ENCODE data around the gene NAPA.
"Not testable (repeated sequence)": the region's sequence is repeated elsewhere in the genome, so short reads cannot be mapped to it uniquely, and the experiment has no call there.

The NAPA gene

DNA sequence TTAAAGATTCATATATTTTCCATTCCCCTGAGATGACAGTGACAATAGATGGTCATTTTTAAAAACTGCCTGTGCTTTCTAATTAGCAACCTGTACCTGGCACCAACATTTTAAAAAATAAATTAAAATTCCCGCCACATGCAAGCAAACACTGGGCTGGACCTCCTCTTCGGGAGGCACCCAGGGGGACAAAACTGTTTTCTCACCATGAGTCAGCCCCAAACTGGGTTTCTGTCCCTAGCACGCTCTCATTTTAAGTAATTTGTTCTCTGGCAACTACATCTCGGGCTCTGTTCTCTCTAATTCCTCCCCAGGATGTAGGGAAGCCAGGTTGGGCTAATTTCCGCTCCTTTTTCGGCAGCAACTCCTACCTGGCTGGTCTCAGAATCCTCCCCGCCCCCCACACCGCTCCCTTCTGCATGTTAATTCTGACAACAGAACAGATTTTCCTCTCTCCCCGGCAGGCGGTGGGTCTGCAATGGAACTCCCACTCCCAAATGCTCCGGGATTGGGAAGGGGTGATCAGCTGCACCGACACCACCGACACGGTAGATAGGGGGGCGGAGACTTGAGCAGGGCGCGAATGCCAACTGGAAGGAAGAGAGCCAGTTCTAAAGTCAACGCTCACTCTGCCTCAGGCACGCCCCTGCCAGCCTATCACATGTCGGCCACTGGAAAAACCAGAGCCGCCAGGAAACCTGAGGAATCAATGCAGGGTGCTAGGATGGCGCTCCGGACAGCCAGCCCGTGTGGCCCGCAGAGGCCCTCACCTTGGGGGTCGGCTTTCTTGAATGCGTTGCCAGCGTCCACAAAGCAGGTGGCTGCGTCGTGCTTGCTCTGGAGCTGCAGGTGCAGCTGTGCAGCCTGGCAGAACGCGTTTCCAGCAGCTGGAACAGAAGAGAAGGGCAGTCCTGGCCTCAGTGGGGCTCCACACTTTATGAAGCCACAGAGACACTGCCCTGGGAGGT lies 14.7 kb downstream of the NAPA start:
- DNase-seq = no peak

- DNase-seq = no peak
Measured at GRCh38 chr19:47499371-47499770, 15.5 kb downstream of the NAPA start.

DNA sequence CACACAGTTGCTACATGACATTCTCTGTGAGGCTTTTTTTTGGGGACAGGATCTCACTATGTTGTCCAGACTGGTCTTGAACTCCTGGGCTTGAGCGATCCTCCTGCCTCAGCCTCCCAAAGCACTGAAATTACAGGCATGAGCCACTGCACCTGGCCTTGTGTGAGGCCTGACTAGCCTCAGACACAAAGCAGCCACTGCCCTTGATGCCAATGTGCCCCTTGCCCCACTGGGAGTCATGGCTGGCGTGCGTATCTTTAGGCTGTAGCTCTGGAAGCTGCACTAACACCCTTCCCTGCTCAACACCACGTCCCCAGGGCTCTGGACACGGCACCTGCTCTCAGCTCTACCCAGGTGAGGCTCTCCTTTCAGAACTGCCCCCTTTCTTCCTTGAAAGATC lies 16.3 kb downstream of the NAPA start:
- no peak for DNase-seq

DNA sequence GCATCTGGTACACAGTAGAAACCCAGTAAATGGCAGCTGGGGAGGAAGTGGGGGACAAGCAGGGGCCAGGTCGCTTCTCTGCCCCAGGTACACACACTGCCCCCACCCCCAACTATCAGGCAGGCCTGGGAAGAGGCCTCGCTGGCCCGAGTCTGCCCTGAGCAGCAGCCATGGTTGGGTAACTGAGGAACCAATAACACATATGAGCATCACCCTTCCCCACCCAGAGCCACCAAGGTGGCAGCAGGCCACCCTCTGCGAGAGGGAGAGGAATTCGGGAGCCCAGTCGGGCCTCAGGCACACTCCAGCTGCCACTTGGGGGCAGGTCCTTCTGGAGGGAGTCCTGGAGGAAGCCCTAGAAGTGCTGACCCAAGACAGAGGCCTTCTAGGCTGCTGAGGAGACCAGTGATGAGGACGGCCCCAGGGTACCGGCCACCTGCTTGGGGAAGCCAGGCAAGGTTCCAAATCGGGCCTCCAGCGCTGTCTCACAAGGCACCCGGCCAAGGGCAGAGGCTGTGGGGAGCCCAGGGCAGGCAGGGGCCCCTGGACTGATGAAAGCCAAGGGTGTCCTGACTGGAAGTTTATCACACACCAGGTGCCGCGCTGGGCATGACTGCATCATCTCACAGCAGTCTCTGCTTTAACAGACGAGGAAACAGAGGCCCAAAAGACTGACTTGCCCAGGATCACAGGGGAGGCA lies 16.9 kb downstream of the NAPA start:
- no peak for DNase-seq

DNA sequence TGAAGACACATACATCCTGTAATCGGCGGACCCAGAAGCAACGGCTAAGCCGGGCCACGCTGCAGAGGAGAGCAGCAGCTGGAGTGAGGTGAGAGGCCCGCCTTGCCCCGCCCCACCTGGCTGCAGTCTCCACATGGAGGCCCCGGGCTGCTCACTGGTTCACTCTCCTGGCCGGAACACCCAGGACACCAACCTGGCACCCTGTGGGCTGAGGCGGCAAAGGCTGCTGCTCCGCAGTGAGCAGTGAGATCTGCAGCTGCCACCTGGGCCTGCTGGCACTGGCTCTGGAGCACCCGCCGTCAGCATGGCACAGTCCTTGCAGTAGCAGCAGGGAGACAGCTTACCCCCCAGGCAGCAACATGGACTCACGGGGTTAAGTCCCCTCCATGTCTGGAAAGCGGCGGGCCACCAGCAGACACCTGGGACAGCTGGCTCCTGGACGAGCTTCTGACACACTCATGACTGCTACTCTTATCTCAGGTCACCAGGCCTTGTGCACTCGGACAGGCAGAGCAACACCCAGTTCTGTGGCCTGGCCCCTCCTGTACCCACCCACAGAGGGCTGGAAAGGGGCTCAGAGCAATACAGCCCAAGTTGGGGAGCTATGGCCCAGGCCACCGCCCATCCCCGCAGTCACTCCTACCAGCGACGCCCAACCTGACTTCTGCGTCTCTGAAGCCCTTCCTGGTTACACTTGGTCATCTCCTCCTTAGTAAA lies 17.7 kb downstream of the NAPA start:
- no peak for DNase-seq

DNA sequence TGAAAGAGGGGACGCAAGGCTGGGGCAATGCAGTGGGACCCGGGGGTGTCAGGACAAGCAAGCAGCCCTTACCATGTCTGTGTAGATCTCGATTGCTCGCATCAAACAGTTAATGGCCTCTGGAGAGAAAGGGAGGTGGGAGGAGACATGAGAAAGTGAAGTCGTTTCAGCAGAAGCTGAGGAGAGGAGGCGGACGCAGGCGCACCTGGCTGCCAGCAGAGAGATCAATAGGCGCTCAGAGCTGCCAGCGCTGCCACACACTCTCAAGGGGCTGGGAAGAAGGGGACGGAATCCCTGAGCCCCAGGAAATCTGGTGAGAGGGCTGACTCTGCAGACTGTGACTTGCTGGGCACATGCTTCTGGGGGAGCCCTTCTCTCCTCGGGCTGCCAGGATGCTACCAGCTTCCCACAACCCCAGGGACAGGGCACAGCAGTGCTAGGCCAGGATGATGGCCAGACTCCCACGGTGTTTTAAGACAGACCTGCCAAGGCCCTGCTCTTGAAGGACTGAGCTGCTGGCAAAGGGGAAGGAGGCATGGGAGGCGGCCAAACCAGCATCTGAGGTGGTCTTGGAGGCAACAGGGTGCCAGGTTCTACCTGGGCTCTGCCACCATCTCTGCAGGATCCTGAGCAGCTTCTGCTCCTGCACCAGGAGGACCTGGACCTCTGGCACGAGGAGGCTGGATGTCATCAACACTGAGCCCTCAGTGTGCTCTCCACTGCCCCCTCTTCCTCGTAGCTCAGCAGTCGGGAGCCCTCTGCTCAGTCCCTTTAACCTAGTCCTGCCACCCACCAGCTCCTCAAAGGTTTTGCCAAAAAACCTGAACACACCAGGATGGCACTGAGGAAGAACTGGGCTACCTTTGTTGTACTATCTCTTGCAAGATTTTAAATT lies 19.1 kb downstream of the NAPA start:
- DNase-seq = no peak

- DNase-seq = no peak
Measured at GRCh38 chr19:47494729-47495128, 20.1 kb downstream of the NAPA start.

- no peak for DNase-seq
Measured at GRCh38 chr19:47494211-47494547, 20.7 kb downstream of the NAPA start.

- DNase-seq = no peak
Measured at GRCh38 chr19:47493378-47494210, 21.3 kb downstream of the NAPA start.

GRCh38 chr19:47492571-47493377 lies 22.1 kb downstream of the NAPA start:
- DNase-seq = no peak

- no peak for DNase-seq
Measured at GRCh38 chr19:47492137-47492533, 22.7 kb downstream of the NAPA start.

DNA sequence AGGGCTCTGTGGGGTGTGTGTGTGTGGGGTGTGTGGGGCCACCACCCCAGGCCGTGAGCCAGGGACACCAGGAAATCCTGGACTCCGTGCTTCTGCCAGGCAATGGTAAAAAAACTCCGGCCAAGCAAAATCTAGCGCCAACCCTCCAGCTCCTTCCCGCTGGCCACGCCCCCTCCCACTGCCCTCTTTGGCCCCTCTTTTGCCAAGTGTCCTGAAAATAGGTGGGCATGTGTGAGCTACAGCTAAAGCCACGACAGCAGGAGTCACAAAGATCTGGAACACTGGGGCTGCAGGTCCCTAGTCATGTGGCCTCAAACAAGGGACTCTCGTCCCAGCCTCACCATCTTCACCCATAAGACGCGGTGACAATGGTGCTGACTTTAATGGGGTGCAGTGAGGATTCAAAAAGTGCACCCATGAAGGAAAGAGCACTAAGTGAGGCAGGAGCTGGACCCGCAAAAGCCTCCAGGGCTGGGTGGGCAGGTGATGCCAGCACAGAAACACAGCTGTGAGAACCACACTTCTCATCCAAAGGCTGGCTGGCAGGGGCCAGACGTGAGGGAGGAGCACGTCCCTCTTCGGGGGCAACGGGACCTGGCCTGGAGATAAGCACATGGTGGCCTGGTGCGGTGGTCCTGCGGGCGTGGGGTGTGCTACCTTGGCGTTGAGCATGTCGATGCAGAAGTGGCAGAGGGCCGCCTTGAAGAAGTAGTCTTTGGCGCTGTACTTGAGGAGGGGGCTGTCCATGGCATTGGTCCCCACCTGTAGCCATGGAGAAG lies 23.3 kb downstream of the NAPA start:
- no peak for DNase-seq

- no peak for DNase-seq
Measured at GRCh38 chr19:47490847-47491246, 24.0 kb downstream of the NAPA start.

DNA sequence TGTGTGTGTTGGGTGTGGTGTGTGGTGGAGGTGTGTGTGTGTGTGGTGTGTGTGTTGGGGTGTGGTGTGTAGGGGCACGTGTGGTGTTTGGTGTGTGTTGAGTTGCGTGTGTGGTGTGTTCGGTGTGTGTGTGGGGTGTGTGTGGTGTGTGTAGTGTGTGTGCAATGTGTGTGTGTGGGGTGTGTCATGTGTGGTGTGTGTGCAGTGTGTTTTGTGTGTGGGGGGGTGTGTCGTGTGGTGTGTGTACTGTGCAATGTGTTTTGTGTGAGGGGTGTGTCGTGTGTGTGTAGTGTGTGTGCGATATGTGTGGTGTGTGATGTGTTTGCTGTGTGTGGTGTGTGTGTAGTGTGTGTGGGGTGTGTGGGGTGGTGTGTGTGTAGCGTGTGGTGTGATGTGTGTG lies 24.8 kb downstream of the NAPA start:
- no peak for DNase-seq

DNA sequence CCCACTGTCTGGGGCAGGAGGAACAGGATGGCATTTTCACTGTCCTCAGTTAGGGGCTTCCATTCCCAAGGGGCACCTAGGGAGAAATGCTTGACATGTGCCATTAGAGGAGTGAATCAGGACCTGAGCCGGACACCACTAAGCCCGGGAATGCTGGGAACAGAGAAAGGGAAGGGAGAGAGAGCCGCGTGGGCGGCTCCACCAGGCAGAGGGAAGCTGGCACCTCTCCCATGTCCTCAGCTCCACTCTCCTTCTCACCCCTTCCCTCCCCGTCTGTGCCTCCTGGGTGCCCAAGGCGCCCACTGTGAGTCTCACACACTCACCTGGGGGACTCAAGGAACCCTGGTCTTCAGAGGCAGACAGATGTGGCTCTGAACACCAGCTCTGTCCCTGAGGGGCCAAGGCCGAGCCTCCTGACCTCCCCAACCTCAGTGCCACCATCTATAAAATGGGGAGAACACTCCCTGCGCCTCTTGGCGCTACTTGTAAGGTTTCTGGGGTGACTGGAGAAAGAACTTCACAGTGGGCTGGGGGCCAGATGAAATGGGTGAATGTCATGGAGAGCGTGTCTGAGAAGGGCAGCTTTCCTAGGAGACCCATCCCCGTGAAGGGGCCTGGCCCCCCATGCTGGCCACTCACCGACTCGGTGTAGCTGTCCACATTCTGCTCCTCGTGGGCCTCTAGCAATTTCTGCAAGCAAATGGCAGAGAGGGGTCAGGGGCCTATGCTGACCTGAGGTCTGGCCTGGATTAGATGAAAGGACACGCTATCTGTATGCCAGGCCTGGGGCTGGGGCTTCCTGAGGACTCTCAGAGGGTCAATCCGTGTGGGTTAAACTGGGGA lies 25.6 kb downstream of the NAPA start:
- DNase-seq = no peak

GRCh38 chr19:47487551-47488515 lies 27.0 kb downstream of the NAPA start:
- DNase-seq = no peak

- DNase-seq = no peak
Measured at GRCh38 chr19:47486900-47487299, 28.0 kb downstream of the NAPA start.

GRCh38 chr19:47486220-47486619 lies 28.6 kb downstream of the NAPA start:
- DNase-seq = not testable (repeated sequence)
